Measurements from ENCODE around the gene KCNJ10.
"Not testable (repeated sequence)": the region's sequence is repeated elsewhere in the genome, so short reads cannot be mapped to it uniquely, and the experiment has no call there.

The KCNJ10 gene

DNA sequence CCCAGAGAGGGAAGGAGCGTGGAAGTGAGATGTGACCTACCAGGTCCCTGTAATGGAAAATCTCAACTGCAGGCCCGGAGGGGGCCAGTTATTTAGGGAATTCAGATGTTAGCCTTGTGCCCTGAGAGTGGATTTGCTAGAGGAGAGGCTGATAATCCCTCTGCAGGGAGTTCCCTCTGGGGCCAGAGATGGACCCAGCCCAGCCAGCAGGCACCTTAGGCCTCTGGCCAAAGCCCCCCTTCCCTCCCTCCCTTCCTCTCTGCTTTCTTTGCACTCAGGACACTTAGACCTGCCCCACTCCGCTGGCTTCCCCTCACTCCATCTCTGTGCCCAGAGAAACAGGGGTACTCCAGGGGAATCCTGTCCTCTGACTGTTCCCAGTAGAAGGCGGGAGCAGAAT is 44.1 kb upstream of the KCNJ10 start:
- TF ChIP-seq, protein P1, sequence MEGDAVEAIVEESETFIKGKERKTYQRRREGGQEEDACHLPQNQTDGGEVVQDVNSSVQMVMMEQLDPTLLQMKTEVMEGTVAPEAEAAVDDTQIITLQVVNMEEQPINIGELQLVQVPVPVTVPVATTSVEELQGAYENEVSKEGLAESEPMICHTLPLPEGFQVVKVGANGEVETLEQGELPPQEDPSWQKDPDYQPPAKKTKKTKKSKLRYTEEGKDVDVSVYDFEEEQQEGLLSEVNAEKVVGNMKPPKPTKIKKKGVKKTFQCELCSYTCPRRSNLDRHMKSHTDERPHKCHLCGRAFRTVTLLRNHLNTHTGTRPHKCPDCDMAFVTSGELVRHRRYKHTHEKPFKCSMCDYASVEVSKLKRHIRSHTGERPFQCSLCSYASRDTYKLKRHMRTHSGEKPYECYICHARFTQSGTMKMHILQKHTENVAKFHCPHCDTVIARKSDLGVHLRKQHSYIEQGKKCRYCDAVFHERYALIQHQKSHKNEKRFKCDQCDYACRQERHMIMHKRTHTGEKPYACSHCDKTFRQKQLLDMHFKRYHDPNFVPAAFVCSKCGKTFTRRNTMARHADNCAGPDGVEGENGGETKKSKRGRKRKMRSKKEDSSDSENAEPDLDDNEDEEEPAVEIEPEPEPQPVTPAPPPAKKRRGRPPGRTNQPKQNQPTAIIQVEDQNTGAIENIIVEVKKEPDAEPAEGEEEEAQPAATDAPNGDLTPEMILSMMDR (conservative IDR thresholded peaks at IDR 0.05), result no peak
- no peak overlapping the region for H3K27ac ChIP-seq

DNA sequence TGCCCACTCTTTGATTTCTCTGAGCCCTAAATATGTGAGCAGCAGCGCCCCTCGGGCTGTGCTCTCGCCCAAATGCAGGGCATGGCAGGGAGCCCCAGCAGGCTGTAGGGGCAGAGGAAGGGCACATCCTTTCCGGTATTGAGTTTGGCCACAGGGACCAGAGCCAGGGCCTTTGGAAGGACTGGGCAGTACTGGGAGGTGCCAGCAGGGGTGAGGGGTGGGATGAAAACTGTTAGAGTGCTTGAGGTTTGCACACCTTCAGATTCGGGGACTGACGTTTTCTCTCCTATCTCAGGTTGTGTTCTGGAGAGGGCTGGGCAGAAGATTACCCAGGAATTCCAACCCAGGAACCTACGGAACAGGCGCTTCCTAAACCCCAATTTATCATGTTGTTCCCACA is 43.4 kb upstream of the KCNJ10 start:
- TF ChIP-seq, protein P1 (conservative IDR thresholded peaks at IDR 0.05), result no peak
- H3K27ac ChIP-seq, result no peak overlapping the region

DNA sequence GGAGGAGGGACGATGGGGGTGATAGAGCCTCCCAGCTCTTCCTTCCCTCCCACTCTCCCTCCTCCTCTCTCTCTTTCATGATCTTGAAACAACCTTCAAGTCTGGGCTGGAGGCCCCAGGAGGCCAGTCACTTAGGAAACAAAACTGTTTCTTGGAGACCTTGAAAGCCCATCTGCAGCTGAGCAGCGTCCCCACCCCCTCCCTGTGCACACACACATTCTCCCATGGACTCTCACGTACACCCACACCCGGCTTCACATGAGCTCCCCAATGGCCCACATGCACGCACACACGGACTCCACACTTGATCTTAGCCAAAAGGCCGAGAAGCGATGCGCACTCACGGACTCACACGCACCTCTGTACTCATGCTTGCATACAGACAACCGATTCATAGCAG is 42.4 kb upstream of the KCNJ10 start:
- TF ChIP-seq, protein P1 (conservative IDR thresholded peaks at IDR 0.05), result no peak
- H3K27ac ChIP-seq, result no peak overlapping the region

DNA sequence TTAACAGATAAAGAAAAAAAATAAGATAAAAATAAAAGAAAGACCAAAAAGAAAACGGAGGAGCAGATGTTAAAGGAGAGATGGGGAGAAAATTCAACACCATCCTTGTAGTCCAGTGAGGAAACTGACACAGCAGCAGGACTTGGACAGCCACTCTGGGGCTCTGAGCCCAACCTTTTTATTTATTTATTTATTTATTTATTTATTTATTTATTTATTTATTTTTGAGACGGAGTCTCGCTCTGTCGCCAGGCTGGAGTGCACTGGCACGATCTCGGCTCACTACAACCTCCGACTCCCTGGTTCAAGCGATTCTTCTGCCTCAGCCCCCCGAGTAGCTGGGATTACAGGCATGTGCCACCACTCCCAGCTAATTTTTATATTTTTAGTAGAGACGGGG is 41.5 kb upstream of the KCNJ10 start:
- not testable (repeated sequence) for H3K27ac ChIP-seq

DNA sequence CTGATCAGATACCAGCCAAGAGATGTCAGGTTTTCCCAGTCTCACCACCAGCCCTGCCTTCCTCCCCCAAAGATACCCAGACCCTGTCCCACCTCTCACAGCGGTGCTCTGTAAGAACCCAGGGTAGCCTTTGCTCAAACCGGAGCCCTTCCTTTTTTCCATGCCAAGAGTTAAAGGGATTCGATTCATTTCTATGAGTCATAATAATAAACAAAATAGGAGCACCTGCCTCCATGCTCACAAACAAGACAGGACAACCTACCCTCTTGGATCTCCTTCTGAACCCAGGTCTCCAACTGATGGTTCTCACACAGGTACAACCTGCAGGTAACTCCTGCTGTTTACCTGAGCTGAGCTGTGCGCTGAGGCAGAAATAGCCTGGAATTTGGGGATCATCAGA is 39.7 kb upstream of the KCNJ10 start:
- H3K27ac ChIP-seq, result no peak overlapping the region
- TF ChIP-seq, protein P1 (conservative IDR thresholded peaks at IDR 0.05), result no peak

DNA sequence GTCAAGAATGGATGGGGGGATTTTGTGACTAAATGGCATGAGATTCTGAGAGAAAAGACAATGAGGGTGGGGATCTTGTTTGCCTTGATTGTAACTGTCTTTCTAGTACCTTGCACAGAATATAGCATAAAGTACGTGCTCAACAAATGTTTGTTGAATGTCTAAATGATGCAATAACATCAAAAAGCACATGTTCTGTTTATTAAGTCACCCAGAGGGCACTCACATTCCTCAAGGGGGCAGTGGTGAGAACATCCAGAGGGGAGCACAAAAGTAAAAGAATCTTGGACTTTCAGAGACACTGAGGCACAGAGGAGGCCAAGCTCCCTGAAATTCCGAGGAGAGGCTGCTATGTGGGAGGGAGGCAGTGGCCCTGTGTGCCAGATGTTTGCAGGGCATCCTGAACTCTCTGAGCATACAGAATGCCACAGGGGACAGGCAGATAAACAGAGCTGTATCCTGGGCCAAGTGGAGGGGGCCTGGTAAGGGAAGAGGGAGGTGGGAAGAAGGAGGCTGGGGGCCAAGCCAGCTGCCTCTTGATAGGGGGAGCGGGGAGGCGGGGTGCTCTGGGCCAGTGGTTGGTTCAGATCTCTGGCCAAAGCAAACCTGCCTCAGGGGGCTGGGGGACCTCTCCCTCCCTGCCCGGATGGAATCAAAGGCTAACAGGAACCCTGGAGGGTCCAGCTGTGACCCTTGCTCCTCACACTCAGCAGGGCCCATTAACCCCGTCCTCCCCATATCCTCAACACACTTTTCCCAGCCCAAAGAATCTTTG is 39.1 kb upstream of the KCNJ10 start:
- no peak overlapping the region for H3K27ac ChIP-seq
- TF ChIP-seq, protein P1 (conservative IDR thresholded peaks at IDR 0.05), result peak; percentile 56

DNA sequence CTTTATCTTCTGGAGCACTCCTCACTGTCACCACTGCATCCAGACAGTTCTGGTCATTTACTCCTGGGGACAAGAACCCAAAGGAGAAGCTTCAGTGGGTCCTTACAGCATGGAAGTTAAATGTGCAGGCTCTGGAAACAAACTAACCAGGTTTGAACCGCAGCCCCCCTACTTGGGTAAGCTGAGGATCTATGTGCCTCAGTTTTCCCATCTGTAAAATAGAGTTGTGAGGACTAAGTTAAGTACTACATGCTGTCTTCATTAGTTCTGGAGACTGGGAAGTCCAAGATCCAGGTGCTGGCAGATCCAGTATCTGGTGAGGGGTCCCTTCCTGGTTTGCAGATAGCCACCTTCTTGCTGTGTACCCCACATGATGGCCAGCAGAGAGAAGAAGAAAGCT is 37.6 kb upstream of the KCNJ10 start:
- H3K27ac ChIP-seq, result no peak overlapping the region
- TF ChIP-seq, protein P1 (conservative IDR thresholded peaks at IDR 0.05), result no peak

DNA sequence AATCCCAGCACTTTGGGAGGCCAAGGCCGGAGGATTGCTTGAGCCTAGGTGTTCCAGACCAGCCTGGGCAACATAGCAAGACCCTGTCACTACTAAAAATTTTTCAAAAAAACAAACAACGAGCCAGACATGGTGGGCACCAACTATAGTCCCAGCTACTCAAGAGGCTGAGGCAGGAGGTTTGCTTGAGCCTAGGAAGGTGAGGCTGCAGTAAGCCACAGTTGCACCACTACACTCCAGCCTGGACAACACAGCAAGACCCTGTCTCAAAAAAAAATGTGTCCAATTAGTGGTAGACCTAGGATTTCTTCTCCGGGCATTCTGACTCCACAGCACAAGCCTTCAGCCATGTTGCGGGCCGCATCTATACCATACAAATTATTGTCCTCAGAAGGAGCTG is 35.2 kb upstream of the KCNJ10 start:
- no peak overlapping the region for H3K27ac ChIP-seq
- TF ChIP-seq, protein P1 (conservative IDR thresholded peaks at IDR 0.05), result no peak

Measured in VCaP (cell line).